LNCAP (cell line): ENCODE measurements around the gene CPNE5.

ENCODE experiments used
- TF ChIP-seq, protein P1 (sequence below): fragments of 450-650 bp; IDR thresholded peaks from 2 replicates; pipeline ENCODE4 v1.5.1; 2017; ENCODE audit warnings: mild to moderate bottlenecking

CPNE5 gene

DNA sequence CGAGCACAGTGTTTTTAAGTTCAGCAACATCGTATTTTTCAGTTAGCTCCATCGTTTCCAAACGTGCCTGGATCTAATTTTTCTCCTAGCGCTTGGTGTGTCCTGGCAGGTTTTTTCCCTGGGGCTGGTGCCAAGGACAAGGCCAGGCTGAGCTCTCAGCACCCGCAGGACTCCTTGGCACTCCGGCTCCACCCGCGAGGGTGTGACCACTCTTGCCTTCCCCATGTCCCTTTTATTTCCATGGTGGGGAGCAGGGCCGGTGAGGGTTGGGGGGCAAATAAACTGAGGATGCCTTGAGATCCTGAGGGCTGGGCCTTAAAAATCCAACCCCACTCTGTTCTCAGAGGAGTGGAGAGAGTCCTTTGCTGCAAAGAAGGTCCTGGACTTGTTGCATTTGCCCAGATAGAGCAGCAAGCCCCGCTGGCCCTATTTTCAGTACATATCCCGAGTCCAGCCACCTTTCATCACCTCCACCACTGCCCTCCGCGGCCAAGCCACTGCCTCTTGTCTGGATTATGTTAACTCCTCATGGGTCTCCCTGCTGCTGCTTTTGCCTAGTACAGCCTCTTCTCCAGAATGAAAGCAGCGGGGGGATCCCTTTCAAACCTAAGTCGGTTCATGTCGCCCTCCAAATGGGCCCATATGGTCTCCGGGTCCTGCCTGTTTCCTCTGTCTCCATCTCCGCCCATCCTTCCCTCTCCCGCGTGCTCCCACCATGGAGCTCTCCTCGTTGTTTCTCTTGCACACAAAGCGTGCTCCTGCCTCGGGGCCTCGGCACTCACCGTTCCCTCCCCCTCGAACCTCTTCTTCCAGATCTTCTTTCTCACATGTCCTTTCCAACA, 146.2 kb downstream of the CPNE5 start:
- TF ChIP-seq, protein P1, sequence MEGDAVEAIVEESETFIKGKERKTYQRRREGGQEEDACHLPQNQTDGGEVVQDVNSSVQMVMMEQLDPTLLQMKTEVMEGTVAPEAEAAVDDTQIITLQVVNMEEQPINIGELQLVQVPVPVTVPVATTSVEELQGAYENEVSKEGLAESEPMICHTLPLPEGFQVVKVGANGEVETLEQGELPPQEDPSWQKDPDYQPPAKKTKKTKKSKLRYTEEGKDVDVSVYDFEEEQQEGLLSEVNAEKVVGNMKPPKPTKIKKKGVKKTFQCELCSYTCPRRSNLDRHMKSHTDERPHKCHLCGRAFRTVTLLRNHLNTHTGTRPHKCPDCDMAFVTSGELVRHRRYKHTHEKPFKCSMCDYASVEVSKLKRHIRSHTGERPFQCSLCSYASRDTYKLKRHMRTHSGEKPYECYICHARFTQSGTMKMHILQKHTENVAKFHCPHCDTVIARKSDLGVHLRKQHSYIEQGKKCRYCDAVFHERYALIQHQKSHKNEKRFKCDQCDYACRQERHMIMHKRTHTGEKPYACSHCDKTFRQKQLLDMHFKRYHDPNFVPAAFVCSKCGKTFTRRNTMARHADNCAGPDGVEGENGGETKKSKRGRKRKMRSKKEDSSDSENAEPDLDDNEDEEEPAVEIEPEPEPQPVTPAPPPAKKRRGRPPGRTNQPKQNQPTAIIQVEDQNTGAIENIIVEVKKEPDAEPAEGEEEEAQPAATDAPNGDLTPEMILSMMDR: no peak

DNA sequence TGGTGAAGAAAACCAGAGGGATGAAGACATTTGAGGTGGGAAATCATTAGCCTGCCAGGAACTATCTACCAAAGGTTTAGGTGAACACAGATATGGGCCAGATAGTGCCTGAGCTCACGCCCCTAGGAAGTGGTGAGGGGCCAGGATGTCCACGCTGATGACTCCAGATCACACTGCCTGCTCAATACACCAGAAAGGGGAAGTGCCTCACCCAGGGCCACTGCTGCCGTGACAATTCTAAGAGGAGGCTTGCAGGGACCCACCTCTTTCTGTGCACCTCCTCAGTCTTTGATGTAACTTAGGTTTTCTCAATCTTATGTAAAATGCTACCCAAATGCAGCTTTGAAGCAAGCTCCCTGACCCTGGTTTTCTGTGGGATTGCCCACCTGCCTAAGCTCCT, 147.0 kb downstream of the CPNE5 start:
- TF ChIP-seq, protein P1: no peak

DNA sequence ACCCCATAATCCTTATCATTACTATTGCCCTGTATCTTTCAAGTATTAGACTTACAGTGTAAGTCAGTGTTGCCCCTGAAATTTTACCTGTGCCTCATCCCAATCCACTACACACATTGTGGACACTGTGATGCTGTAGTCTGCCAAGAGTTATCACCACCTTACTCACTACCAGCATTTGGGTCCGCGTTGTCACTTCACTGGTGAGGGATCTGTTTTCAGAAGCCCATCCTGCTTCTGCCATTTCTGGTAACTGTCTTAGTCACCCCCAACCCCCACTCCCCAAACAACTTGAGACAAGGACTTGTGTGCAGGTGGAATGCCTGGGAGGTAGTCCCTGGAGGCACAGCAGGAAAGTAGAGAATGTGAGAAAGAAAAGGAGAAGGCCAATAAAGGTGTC, 147.6 kb downstream of the CPNE5 start:
- TF ChIP-seq, protein P1: no peak

DNA sequence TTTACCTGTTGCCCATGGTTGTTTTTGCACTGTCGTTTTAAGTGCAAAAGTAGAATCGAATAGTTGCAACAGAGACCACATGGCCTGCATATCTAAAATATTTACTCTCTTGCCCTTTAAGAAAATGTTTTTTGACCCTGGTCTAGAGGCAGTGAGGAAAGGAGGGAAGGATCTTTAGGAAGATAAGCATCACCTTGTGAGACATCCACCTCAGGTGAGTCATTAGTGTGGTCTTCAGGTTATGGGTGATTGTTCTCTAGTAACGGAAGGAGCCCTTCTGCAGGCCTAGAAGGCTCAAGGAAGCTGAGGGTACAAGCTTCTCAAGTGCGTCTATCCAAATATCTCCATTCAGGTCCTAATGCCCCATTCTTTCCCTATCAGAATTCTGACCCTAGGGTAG, 148.2 kb downstream of the CPNE5 start:
- TF ChIP-seq, protein P1: no peak
